Epidermal melanocyte (primary cell): ENCODE measurements around the gene PHLDB2.
A peak's percentile ranks its signal among the peaks of the same experiment; 100 is the strongest.

Experiments used
- DNase-seq: peaks from one replicate; pipeline ENCODE4 v3.0.0; 2011; ENCODE audit warnings: low spot score; ENCODE audit not compliant: insufficient read length

Gene PHLDB2

DNA sequence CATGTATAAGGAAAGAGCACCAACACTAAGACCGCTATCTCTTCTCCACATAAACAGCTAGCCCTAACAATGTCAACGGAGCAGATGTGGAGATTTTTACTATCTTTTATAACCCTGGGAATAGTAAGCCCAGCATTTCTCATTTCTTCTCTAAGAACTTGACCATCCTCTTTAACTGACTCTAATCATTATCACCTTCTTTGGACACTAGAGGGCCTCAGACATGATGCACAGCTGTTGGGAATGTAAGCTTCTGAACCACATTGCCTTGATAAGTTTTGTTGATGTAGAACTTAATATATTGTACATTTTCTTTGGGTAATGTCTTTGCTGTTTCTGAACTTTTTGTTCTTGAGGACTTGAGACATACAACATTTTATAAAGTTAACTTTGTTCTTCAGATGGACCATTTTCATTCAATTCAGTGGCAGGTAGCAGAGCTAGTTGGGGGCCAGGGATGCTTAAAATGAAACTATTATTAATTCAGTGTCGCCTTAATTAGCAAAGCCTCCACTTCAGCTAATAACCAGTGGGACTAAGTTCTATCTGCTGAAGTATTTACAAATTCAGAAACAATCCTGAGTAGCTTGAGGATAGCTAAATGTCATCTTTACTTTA, 130.1 kb downstream of the PHLDB2 start:
- no peak for DNase-seq

DNA sequence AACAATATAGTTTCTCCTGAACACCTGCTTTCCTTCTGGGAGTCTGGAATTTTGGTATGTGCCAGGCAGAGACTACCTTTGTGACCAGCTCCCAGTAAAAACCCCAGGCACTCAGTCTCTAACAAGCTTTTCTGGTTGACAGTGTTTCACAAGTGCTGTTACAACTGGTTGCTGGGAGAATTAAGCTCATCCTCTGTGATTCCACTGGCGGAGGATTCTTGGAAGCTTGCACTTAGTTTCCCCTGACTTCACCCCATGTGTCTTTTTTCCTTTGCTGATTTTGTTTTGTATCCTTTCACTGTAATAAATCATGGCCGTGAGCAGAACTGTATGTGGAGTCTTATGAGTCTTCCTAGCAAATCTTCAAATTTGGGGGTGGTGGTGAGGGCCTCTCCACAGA, 134.0 kb downstream of the PHLDB2 start:
- DNase-seq = no peak

DNA sequence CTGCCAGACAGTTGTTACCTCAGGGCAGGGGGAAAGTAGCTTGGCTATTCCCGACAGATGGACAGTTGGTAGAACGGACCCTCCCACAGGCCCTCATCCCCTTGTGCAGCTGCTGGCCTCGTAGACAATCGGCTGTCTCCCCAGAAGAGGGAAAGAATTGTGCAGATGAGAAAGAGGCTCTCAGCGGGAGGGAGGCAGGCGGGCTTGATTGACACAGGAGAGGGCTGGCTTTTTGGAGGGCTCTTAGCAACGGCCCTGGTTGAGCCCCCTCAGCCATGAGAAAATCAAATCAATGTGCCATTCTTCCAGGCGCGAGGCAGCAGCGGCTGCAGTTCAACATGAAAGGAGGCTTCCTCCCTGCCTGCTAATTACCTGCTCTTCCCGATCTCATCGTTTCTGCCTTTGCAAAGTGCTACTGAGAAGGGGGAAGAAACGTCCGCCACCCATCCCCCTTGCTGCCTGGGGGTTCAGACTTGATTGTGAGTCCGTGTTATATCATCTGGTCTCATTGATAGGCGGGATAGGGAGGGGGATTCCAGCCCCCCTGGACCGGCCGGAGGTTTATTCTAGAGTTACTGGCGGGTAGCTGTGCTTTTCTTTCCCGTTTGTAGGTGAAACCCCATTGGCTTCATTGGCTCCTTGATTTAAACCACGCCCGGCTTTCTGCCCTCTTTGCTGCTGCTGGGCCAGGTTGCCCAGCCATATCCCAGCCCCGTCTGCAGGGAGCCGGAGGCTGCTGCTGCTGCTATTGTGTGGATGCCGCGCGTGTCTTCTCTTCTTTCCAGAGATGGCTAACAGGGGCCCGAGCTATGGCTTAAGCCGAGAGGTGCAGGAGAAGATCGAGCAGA, 139.8 kb downstream of the PHLDB2 start, which contains the start of gene TAGLN3:
TAGLN3 (plus strand) TSS at position 287 of the 848 bp plus-strand sequence; CDS start at position 788, 501 bp downstream.
- no peak for DNase-seq

DNA sequence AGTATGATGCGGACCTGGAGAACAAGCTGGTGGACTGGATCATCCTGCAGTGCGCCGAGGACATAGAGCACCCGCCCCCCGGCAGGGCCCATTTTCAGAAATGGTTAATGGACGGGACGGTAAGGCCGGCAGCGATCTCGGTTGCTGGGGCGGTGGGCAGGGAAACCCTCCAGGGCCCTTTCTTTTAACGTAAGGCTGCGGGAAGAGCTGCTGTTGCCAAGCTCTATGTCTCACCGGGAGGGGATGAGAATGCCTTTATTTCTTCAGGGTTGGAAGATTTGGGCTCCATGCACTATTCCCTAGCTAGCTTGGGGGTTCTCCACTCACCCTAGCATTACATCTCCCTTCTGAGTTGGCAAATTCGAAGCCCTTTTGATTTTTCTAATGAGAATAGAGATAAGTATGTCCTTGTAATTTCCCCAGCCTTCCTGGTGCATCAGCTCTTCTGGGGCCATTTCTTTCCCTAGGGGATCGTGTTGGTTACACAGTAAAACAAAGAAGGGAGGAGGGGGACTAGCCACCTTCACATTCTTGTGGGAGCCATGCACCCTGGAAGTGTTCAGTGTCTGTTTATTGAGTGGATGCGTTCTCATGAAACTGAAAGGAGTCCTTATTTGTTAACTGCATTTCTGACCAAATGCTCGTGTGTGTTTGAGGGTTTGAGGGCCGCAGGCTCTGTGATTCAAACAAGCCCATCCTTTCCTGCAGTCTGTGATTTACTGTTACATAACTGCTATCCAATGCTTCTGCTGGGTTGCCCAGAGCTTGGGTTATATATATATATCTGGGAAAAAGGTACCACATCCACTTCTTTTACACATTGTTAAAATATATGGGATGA, 140.6 kb downstream of the PHLDB2 start:
- no peak for DNase-seq

DNA sequence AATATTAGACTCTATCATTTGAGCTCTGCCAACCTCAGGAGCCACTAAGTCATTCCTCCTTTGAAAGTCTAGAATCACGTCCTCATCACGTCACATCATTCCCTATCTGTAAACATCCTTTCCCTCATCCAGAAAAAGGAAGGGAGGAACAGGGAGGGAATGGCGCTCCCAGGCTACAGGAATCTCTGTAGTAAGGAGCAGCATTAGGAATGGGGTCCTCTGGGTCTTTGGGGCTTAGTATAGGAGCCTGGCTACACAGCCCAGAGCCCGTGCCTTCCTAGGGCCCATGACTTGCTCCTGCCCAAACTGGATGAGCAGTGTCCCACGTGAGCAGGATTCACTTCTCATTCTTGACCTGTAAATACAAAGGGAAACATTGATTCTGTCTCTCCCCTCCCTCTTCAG, 141.3 kb downstream of the PHLDB2 start:
- DNase-seq = no peak

DNA sequence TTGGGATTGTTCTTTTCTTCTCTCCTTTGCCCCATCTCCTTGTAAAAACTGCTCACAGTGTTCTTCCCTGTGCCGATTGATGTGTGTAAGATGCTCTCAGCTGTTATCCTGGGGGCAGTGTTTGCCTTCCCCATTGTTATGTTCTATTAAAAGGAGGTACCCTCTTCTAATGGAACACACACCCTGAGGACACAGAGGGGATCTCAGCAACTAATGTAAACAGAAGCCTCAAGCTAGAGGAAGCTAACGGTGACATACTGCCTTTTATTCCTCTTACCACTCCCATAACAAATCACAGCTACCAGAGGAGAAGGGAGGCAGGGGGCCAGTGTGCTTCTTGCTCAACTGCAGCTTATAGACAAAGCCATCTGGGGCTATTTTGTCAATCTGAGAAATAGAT, 141.9 kb downstream of the PHLDB2 start:
- no peak for DNase-seq

DNA sequence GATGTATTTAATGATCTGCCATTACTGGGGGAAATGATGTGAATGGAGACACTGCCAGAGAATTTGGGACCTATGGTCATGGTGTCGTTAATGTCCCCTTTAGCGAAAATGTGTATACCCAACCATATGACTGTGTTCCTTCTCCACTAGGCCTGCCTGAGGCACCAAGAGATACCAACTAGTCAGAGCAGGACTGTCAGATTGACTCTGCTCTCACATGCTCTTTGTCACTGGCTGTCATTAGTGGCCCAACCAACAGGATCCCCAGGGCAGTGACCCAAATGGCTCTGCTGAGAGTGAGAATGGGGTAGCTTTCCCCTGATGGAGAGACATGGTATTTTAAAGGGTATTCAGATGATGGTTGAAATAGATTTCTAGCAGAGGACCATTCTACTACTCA, 142.5 kb downstream of the PHLDB2 start:
- DNase-seq = no peak

DNA sequence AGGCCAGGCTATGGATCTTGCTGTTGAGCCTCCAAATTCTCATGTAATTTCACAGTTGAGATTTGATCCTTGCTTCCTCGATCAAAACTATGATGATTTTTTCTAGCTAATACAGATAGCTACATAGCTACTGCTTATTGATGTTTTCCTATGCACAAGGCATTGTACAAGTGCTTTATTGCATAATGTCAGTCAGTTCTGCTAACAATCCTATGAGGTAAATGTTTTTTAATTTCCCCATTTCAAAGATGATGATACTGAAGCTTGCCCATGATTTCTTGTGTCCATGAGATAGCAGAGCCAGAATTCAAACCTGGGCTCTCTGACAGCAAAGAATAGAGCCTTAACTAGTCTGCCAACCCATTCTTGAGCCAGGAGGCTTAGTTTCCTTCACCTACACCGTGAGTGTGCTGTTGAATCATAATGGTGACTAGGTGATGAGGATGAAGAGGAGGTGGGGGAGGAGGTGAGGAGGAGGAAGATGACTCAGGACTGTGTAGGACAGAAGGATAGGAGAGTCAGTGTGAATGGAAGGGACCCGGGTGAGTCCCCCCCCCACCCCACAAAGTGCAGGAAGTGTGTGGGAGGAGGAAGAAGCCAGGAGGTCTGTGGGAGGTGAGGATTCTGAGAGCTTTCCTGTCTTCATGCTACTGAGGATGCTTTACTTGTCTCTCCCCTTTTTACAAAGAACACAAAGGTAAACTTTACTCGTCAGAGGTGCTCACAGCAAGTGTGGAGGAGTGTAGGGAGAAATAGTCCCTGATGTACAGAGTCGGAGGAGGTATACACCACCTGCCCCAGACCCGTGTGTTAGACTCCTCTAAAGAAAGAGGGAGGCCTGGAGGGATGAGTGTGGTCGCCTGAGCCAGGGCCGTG, 143.3 kb downstream of the PHLDB2 start:
- no peak for DNase-seq

DNA sequence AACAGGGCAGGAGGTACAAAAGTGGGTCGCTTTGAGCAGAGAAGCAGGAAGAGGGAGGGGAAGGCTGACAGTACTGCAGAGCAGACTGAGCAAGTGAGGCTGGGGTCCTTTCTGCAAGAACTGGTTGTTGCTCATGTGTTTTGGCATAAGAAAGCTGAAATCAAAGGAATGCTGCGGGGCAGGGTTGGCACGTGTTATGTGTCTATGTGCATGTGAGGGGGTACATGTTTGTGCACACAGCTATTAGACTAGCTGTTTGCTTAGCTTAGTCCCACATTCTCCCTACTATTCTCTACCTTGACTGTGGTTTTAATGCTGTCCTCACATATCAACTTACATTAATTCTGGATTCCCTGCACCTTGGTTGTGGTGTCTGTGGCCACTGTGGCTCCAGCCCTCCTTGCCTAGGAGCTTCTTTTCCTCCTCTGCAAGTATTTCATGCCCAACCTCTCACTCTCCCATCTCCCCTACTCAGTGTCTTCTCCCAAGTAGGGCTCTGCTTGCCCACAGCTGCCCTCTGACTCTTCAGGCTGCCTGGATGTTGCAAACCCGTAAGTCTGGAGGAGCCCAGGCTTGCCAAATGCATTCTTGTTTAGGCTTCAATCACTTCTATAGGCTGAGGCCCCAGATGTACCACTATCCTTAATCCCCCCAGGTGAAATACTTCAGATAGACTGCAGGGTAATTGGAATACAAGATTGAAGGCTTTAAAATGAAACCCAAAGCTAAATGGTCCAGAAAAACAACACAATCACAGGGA, 144.4 kb downstream of the PHLDB2 start:
- no peak for DNase-seq

DNA sequence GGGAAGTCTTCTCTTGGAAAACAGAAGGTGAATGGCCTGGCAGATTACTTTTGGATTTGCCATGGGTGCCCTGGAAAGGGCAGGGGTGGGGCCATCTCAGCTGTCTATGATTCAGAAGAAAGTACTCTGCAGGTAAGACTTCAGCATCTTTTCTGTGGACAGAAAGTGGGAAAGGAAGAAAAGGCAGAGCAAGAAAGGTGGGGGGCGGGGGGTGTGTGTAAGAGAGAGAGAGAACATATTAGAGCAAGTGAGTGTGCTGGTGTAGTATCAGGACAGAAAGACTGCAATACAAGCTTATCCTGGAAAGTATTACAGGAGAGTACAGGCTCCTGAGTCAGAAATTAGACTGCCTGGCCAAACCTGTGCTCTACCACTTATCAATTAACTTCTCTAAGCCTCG, 145.1 kb downstream of the PHLDB2 start:
- DNase-seq = no peak

DNA sequence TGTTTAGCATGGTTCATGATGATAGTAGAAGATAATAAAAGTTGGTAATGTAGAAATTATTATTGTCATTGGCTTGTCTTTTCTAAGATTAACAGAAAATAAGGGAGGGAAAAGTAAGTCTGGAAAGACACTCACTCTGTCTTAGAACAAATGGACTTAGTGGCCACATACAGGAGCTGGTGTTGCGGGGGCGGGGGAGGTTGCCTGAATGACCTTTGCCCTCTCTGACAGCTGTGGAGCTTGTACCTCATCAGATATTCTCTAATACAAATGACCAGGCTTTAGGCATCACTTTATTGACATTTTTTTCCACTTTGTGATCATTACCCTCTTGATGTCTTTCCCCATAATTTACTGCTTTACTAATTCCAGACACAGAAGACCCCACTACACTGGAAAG, 145.6 kb downstream of the PHLDB2 start:
- DNase-seq = no peak

DNA sequence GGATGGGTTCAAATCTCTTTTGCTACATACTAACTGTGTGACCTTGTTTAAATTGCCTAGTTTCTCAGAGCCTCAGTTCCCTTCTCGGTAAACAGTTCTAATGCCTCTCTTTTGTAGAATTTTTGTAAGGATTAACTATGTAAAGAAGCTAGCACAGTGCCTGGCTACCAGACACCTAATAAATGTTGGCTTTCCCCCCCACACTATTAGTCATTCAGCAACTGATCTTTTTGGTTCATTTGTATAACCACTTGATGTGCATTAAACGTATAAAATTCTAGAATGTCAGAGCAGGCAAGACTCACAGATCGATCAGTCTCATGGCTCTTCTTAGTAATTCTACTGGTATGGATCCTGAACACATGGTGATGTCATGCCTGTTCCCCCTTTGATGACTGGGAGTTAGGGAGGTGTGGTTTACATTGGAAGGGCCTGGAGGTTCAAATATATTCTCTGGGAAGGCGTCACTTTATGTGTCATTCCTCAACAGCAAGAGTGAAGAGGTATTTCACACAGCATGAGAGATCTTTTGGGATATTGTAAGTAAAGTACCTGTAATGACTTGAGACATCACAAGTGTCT, 146.1 kb downstream of the PHLDB2 start:
- no peak for DNase-seq

DNA sequence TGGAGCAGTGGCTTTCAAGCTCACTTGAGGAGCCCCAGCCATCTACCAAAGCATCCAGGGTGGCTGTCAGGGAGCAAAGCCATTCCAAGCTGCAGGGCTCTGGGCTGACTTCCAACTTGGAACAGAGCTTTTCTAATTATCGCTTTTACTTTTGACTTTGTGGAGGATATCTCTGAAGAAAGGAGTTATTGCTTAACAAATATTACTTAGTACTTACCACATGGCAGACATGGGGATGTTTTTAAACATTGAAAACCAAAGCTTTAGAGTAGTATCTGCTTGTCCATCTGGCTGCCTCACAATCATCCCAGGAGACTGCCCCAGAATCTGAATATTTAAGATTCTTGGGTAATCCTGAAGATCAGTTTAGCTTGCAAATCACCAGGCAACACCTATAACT, 148.6 kb downstream of the PHLDB2 start:
- DNase-seq = no peak

DNA sequence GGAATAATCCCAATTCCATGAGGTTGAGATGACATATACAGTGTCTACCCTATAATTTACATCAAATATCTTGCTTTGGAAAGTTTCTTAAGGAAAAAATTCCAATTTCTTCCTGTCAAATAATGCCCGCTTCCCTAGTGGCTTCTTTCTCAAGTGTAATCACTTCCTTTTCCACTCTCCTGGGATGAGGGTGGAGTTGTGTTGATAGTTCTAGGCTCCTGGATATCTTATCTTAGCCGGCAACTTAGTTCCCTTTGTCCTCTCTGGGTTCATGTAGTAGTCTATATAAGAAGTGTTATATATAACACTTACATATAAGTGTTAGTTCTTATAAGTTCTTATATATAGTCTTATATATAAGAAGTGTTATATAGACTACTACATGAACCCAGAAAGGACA, 150.6 kb downstream of the PHLDB2 start:
- no peak for DNase-seq

DNA sequence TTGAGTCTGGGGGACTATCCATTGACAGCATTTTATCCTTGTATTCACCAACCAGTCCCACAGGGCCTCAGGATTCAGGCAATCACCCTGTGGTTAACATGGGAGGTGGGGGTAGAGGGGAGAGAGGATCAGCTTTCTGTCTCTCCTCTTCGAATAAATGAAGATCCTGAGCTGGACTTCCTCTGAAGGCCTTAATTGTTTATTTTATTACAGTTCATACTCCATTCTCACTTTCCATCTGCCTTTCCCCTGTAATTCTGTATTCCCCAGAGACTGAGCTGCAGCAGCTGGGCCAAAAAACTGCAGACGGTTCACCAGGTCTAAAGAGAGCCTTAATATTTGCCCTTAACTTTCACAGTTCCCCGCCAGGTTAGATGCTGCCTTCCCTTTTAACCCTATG, 151.6 kb downstream of the PHLDB2 start:
- DNase-seq = no peak

DNA sequence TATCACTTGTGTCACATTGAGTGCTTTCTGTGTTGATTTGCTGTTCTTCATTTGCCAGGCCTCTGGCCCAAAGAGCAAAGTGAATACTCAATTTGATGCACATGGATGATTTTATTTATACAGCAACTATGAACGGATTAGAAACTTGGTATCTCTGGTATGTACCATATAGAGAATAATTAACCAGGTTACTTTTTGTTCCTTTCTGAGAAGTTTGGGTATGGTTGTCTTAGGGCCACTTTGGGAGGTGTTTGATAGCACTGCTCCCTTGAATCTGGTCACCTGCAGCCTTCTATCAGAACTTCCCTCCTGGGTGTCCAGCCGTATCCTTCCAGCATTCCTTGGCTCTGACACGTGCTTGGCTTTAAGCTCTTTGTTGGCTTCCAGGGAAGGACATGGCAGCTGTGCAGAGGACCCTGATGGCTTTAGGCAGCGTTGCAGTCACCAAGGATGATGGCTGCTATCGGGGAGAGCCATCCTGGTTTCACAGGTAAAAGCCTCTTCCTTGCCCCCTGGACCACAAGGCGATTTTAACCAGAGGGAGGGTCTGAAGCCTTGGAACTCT, 152.4 kb downstream of the PHLDB2 start:
- no peak for DNase-seq

DNA sequence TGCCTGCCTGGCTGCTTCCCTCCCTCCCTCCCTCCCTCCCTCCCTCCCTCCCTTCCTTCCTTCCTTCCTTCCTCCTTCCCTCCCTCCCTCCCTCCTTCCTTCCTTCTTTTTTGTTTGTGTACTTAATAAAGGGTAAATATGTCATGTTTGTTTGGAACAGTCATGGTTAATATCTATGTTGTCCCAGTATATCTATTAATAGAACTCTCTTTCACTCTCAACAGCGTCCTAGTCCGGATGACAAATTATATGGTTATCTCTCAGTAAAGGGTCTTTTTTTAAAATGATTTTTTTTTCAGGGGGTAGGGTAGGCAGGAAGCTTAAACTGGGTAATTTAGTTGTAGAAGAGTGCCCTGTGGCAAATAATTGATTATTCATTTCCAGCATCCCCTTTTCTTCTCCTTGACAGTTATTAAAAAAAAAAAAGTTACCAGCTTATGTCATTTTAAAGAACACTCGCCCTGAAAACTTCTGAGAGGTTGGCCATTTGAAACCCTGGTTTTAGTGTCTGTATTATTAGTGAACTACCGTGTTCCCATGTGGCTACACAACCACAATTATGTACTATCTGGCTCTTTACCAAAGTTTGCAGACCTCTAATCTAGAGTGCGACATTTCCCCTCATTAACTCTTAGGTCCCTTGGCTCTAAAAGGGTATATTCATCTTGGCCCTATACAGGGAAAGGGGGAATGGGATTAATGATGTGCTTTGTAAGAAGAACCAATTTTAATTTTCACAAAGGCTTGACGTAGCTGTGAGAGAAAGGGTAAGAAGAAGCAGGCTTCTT, 153.3 kb downstream of the PHLDB2 start:
- DNase-seq = no peak

DNA sequence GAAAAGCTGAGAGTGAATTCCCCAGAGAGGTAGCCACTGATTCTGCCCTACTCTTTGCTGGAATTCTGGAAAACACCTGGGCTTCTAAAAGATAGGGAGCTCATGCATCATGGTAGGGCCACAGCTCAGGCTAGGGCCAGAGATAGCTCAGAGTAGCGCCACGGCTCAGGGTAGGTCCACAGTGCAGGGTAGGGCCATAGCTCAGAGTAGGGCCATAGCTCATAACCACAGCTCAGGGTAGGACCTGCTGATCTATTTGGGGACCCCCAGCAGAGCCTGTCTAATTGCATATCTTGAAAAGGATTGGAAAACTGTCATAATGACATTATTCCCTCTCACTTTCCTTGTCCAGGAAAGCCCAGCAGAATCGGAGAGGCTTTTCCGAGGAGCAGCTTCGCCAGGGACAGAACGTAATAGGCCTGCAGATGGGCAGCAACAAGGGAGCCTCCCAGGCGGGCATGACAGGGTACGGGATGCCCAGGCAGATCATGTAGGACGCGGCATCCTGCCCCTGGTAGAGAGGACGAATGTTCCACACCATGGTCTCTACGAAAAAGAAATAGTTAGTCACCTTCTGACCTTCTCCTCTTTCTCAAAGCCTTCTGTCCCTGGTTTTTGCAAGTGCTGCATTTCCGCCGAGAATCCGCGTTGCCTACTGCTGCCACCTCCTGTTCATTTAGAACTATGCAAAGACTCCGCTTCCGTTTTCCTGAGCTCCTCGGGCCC, 154.2 kb downstream of the PHLDB2 start:
- DNase-seq = peak; percentile 65
